PC-9 (cell line): ENCODE data around the gene RXRB. TPM values are rescaled to one million over a fixed set of nuclear protein-coding genes. Genes with fewer than 3 reads are reported as not detected.

Experiments
- BruUV-seq: library from RNA; stranded (reverse); fragments of 400-500 nt; replicated peaks from 2 replicates; lab custom pipeline; 2021; lab: Mats Ljungman, UMichigan
- CTCF ChIA-PET: fragments of 300-600 bp; sonication (Branson Sonifier 250); formaldehyde crosslinking; loops from one replicate; lab custom pipeline; 2022; ENCODE audit warnings: antibody characterized with exemption; lab: Charles Lee
- POLR2A ChIA-PET: fragments of 300-600 bp; sonication (Branson Sonifier 250); formaldehyde crosslinking; loops from one replicate; lab custom pipeline; 2022; ENCODE audit warnings: antibody characterized with exemption; ENCODE audit not compliant: unreplicated experiment; lab: Charles Lee
- DNase-seq, 2 experiments: peaks; one replicate each; pipeline versions ENCODE4 v3.0.0 to v3.0.0-alpha.2; 2015 to 2022; ENCODE audit warnings: mixed read lengths in 1 of 2
- H2AFZ ChIP-seq: fragments of 200-600 bp; sonication (generic); 2 replicates; pipeline ENCODE4 v1.8.1; 2017; ENCODE audit warnings: antibody characterized with exemption
- H3F3A ChIP-seq: fragments of 200-600 bp; sonication (generic); 2 replicates; pipeline ENCODE4 v1.8.1; 2017; ENCODE audit warnings: antibody characterized with exemption, mild to moderate bottlenecking, low read depth; ENCODE audit not compliant: insufficient read depth
- H3K27ac ChIP-seq: fragments of 200-600 bp; sonication (generic); 2 replicates; pipeline ENCODE4 v1.6.1; 2016; ENCODE audit warnings: mixed run types
- H3K27me3 ChIP-seq: fragments of 200-600 bp; sonication (generic); 2 replicates; pipeline ENCODE4 v1.6.1; 2016; ENCODE audit warnings: low read depth, mixed run types; ENCODE audit not compliant: insufficient read depth
- H3K36me3 ChIP-seq: fragments of 200-600 bp; sonication (generic); 2 replicates; pipeline ENCODE4 v1.6.1; 2016; ENCODE audit warnings: low read depth, mixed run types
- H3K4me1 ChIP-seq: fragments of 200-600 bp; sonication (generic); replicated peaks from 2 replicates; pipeline ENCODE4 v1.6.1; 2016; ENCODE audit warnings: mixed run types; ENCODE audit not compliant: insufficient read depth
- H3K4me2 ChIP-seq: fragments of 200-600 bp; sonication (generic); 2 replicates; pipeline ENCODE4 v1.6.1; 2017; ENCODE audit warnings: mixed run types
- H3K4me3 ChIP-seq: fragments of 200-600 bp; sonication (generic); 2 replicates; pipeline ENCODE4 v1.6.1; 2016; ENCODE audit warnings: mixed run types
- H3K79me2 ChIP-seq: fragments of 200-600 bp; sonication (generic); 2 replicates; pipeline ENCODE4 v1.6.1; 2017; ENCODE audit warnings: low read depth, mixed run types
- H3K9me2 ChIP-seq: fragments of 200-600 bp; sonication (generic); 2 replicates; pipeline ENCODE4 v1.8.1; 2017; ENCODE audit warnings: mild to moderate bottlenecking; ENCODE audit not compliant: insufficient read depth
- H3K9me3 ChIP-seq: fragments of 200-600 bp; sonication (generic); 2 replicates; pipeline ENCODE4 v1.8.1; 2016; ENCODE audit warnings: low read depth; ENCODE audit not compliant: insufficient read depth
- H4K20me1 ChIP-seq: fragments of 200-600 bp; sonication (generic); 2 replicates; pipeline ENCODE4 v1.8.1; 2017; ENCODE audit not compliant: insufficient read depth
- CTCF ChIP-seq: fragments of 200-600 bp; sonication (generic); conservative IDR thresholded peaks from 2 replicates; pipeline ENCODE4 v1.6.1; 2017; ENCODE audit warnings: mixed run types, antibody characterized with exemption, mild to moderate bottlenecking, moderate library complexity
- EZH2 ChIP-seq: fragments of 200-600 bp; sonication (generic); IDR thresholded peaks from 2 replicates; pipeline ENCODE4 v1.8.0; 2017; ENCODE audit warnings: antibody characterized with exemption, low read depth
- intact Hi-C: fragments of 100-400 bp; cut with micrococcal nuclease; formaldehyde crosslinking; loops from one replicate; pipeline ENCODE4 v1.10.0; 2022; ENCODE audit not compliant: unreplicated experiment
- total RNA-seq: library from RNA; stranded (reverse); gene quantifications from 2 replicates; pipeline ENCODE4 v1.2.3, GENCODE V29; 2021

The RXRB gene
- total RNA-seq, 1 experiment from 2014 or later = 49.8 TPM

- TF ChIP-seq EZH2 = no peak
- TF ChIP-seq CTCF = no peak
- Histone ChIP-seq H3K27ac (no peak overlapping the region), H3K9me2 (no peaks in the 10 kb centered on the region), H3K27me3 (0 out of 2 replicates have a peak, but pooled peaks cover 4% of the 10 kb centered on the region), H3K4me3 (no peak overlapping the region), H3K9me3 (no peaks in the 10 kb centered on the region), H3F3A (no peaks in the 10 kb centered on the region), H4K20me1 (no peaks in the 10 kb centered on the region), H3K4me1 (no peaks in the 10 kb centered on the region), H3K4me2 (no peak overlapping the region), H3K36me3 (no peaks in the 10 kb centered on the region), H3K79me2 (no peaks in the 10 kb centered on the region), H2AFZ (no peak overlapping the region)
- intact Hi-C loops = no loop called here
- BruUV-seq = no TSS peak
- ChIA-PET CTCF (no interaction called here), POLR2A (no interaction called here)
- no peak for DNase-seq
Measured at GRCh38 chr6:33185654-33186187, 14.7 kb downstream of the RXRB start.

- no peaks in the 10 kb centered on the region for H3F3A ChIP-seq
- no peak overlapping the region for H3K4me3 ChIP-seq
- H4K20me1 ChIP-seq = no peaks in the 10 kb centered on the region
- H2AFZ ChIP-seq = no peak overlapping the region
- ChIA-PET POLR2A (no interaction called here), CTCF (no interaction called here)
- H3K79me2 ChIP-seq = no peaks in the 10 kb centered on the region
- no peak for TF ChIP-seq CTCF
- no peak for TF ChIP-seq EZH2
- no peak overlapping the region for H3K4me2 ChIP-seq
- no peaks in the 10 kb centered on the region for H3K36me3 ChIP-seq
- H3K9me2 ChIP-seq = no peaks in the 10 kb centered on the region
- peaks cover 7% of the 10 kb centered on the region; the same call in 1 of the 2 replicates for H3K27me3 ChIP-seq
- no peak overlapping the region for H3K27ac ChIP-seq
- BruUV-seq = no TSS peak
- H3K4me1 ChIP-seq = no peaks in the 10 kb centered on the region
- H3K9me3 ChIP-seq = no peaks in the 10 kb centered on the region
- DNase-seq = no peak
- intact Hi-C loops = no loop called here
Measured at GRCh38 chr6:33185190-33185589, 15.3 kb downstream of the RXRB start.

- TF ChIP-seq EZH2 (no peak), CTCF (no peak)
- ChIA-PET POLR2A (interaction anchor here (0.5 kb wide), 1 partner anchor 34 kb away, joined by 3 read pairs; no protein-coding TSS in a partner anchor), CTCF (no interaction called here)
- Histone ChIP-seq H3F3A (no peaks in the 10 kb centered on the region), H3K79me2 (no peaks in the 10 kb centered on the region), H3K36me3 (no peaks in the 10 kb centered on the region), H3K4me1 (no peaks in the 10 kb centered on the region), H4K20me1 (no peaks in the 10 kb centered on the region), H3K4me2 (no peak overlapping the region), H3K27me3 (peaks cover 24% of the 10 kb centered on the region; the same call in 1 of the 2 replicates), H3K9me2 (no peaks in the 10 kb centered on the region), H3K27ac (no peak overlapping the region), H2AFZ (peak overlapping the region; percentile 68), H3K4me3 (no peak overlapping the region), H3K9me3 (no peaks in the 10 kb centered on the region)
- DNase-seq = no peak
- no TSS peak for BruUV-seq
- intact Hi-C loops = no loop called here
Measured at GRCh38 chr6:33183071-33183683, 17.3 kb downstream of the RXRB start.
